Activated CD8-positive, alpha-beta memory T cell treated with anti-CD3 and anti-CD28 coated beads for 36 hours (primary cell): Measurements from ENCODE around the gene KMT2A. TPM values are rescaled to one million over a fixed set of nuclear protein-coding genes. Genes with fewer than 3 reads are reported as not detected.
"Not testable (repeated sequence)": the region's sequence is repeated elsewhere in the genome, so short reads cannot be mapped to it uniquely, and the experiment has no call there.

Source experiments
- CTCF ChIA-PET: fragments of 350-600 bp; sonication (Branson Sonifier 250); formaldehyde crosslinking; loops from one replicate; lab custom pipeline; 2021; ENCODE audit warnings: antibody characterized with exemption; lab: Charles Lee
- POLR2A ChIA-PET: fragments of 350-600 bp; sonication (Branson Sonifier 250); formaldehyde crosslinking; loops from one replicate; lab custom pipeline; 2021; ENCODE audit warnings: antibody characterized with exemption; lab: Charles Lee
- total RNA-seq, 2 experiments: library from RNA; stranded (reverse); gene quantifications; one replicate each; pipeline ENCODE4 v1.2.3, GENCODE V29; 2021

Gene KMT2A
- total RNA-seq = 10 to 100 TPM; 66.5 to 67.6 TPM

DNA sequence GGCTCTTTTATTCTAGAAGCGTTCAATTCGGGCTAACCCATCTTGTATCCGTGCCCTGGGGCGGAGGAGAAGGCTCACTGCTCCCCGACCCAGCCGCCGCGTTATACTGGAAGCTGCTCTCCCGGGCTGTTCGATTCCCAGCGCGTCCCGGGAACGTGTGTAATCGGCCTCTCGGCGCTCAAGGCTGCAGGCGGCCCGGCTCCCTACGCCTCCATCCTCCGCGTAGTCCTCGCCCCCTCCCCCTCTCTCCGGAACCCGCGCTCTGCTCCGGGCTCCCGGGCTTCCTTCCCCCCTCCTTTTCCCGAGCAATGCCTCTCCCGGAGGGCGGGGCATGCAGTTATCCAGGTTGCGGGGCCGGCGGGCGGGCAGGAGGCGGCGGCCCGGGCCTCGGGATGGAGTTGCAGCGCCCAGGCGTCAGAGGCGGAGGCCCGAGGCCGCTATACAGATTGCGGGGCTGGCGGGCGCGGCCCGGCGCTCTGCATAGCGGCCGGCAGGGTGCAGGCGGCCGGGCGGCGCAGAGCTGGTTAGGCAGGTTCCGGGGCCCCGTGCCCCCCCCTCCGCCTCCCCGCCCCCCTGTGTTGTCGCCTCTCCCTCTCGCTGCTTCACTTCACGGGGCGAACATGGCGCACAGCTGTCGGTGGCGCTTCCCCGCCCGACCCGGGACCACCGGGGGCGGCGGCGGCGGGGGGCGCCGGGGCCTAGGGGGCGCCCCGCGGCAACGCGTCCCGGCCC lies at the start of gene KMT2A:
KMT2A (plus strand) TSS at position 600 of the 732 bp plus-strand sequence; CDS start at position 621, 21 bp downstream.
- CTCF ChIA-PET = interaction anchor here (0.6 to 1.8 kb wide), 10 partner anchors 8 to 159 kb away, joined by 3 to 13 read pairs (median 3); partner anchors contain the start of gene UBE4A

DNA sequence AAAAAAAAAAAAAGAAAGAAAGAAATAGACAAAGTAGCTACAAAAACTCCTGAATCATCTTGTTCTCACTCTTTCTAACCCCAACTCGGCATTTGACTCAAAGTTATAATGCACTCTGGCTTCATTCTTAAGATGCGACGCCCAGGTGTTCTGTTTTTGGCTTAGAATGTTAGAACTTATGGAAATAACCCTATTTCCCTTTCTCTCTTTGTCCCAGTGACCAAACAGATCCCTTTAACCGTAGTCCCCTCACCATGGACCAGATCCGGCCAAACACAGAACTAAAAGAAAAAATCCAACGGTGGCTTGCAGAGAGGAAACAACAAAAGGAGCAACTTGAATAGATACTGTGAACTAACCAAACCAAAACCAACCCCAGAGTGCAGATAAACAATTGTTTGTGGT lies 40.2 kb upstream of the KMT2A start:
- CTCF ChIA-PET = no interaction called here

More for the DNA sequence above, at the start of gene KMT2A:
- POLR2A ChIA-PET = interaction anchor here (1.0 to 1.9 kb wide), 7 partner anchors 8 to 355 kb away, joined by 3 to 10 read pairs (median 6); partner anchors contain the start of genes ATP5MG, CD3D and DDX6

DNA sequence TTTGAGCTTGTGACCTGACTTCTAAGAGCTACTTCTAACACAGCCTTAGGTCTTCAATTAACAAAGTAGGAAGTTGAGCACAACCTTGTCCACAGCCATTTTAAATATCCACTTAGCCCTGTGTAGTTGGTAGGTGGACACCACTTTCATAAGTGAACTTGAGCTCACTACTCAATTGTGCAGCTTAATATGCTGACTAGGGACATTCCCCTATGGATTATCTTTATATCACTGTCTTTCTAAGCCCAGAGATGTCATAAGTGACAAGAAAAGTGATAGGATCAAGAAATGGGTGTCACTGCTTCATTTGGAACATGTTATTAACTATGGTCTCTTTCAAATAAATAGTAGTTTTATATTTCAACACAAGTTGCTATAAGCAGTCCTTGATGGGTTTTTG lies 38.8 kb upstream of the KMT2A start:
- ChIA-PET CTCF (interaction anchor here (1.6 to 1.8 kb wide), 2 partner anchors 17 to 45 kb away, joined by 3 to 5 read pairs; no protein-coding TSS in a partner anchor), POLR2A (interaction anchor here (0.6 kb wide), 1 partner anchor 133 kb away, joined by 3 read pairs; no protein-coding TSS in a partner anchor)

More for the DNA sequence above, 40.2 kb upstream of the KMT2A start:
- POLR2A ChIA-PET = interaction anchor here (0.6 to 1.1 kb wide), 3 partner anchors 9 to 618 kb away, joined by 3 to 4 read pairs (median 4); no protein-coding TSS in a partner anchor

DNA sequence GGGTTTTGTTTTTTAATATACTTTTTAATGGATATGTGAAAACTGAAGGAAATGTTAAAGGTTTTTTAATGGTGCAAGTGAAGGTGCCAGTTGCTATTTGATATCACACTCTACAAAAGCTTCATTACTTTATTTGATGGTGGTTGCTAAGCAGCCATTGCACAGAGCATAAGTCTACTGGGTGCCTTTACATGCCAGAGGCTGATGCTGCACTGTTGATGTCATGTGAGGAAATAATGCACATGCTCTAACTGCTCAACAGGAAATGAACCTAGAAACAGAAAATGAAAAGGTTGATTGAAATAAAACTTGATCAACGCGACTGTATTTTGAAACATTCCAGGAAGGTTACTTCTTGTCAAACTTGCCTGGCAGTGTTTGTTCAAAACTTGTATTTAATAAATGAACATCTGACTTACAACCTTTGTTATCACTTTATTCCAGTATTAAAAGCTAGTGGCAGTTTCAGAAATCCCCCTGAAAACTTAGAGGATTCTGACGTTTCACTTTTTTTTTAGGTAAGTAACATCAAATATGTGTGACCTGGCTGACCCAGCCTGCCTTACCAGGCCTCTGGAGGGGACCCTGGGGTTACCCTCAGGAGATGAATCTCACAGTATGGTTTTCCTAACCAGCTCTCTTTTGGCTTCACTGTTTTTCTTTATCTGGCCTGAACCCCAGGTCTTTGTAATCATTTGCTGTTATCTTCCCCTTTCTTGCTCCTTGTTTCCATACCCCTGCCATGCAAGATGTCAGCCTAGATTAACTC lies 37.3 kb upstream of the KMT2A start:
- CTCF ChIA-PET = interaction anchor here (0.8 to 1.8 kb wide), 5 partner anchors 13 to 76 kb away, joined by 3 to 5 read pairs (median 3); no protein-coding TSS in a partner anchor

GRCh38 chr11:118401151-118401879 lies 35.0 kb upstream of the KMT2A start, which contains the start of gene ATP5MG:
TSS of gene ATP5MG (plus strand) at chr11:118401606. CDS start at chr11:118401666, 60 bp downstream.
- ChIA-PET POLR2A (interaction anchor here (0.5 to 1.5 kb wide), 3 partner anchors 34 to 46 kb away, joined by 3 to 7 read pairs (median 3); no protein-coding TSS in a partner anchor), CTCF (interaction anchor here (0.6 to 1.6 kb wide), 6 partner anchors 11 to 107 kb away, joined by 3 to 6 read pairs (median 4); no protein-coding TSS in a partner anchor)

More for the DNA sequence above, 37.3 kb upstream of the KMT2A start:
- POLR2A ChIA-PET = interaction anchor here (0.5 to 1.1 kb wide), 3 partner anchors 19 to 200 kb away, joined by 4 to 5 read pairs (median 4); partner anchors contain the start of gene KMT2A

DNA sequence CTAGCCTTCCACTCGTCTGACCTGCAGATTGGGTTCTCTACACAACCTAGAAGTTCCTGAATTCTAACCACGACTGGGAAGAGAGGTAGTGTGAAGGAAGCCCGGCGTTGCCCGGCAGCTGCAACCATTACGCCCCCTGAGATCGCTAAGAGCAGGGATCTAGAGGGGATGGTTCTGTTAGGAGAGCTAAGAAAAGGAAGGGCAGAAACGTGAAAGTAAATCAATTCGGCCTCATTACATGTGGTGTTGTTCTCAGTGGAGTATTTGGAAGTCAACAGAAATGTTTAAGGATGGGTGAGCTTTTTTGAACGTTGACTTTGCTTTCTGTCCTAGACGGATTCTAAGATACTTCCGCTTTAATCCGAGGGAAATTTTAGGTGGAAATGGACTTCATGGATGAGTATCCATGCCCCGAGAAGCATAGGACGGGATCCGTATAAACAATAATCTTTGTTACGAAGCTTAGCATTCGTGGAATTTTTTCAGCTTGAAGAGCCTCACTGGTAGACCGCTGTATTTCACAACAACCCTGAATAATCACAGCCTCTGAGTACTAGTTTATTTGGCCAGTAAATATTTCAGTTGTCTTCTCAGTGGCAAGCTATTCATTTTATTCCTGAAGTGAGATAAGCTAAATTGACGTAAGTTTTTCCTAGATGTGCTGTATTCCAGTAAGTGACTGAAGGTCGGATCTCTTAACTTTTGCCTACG lies 34.3 kb upstream of the KMT2A start:
- POLR2A ChIA-PET = interaction anchor here (0.5 to 1.5 kb wide), 4 partner anchors 33 to 46 kb away, joined by 3 to 7 read pairs (median 3); partner anchors contain the start of gene UBE4A

DNA sequence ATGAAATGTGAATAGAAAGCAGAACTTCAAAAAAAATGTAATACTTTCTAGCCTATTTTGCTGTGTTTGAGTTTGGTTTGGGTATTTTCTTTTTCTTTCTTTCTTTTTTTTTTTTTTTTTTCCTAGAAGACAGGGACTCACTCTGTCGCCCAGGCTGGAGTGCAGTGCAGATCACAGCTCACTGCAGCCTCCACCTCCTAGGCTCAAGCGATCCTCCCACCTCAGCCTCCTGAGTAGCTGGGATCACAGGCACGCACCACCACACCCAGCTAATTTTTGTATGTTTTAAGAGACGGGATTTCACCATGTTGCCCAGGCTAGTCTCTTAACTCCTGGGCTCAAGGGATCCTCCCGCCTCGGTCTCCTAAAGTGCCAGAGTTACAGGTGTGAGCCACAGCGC lies 33.7 kb upstream of the KMT2A start:
- ChIA-PET POLR2A (interaction anchor here (0.7 to 1.5 kb wide), 2 partner anchors 33 to 43 kb away, joined by 3 to 7 read pairs; partner anchors contain the start of gene UBE4A), CTCF (interaction anchor here (0.8 to 1.3 kb wide), 5 partner anchors 10 to 192 kb away, joined by 3 to 6 read pairs (median 3); no protein-coding TSS in a partner anchor)

More for the DNA sequence above, 34.3 kb upstream of the KMT2A start:
- CTCF ChIA-PET = interaction anchor here (0.6 to 1.3 kb wide), 6 partner anchors 10 to 193 kb away, joined by 3 to 6 read pairs (median 3); no protein-coding TSS in a partner anchor

DNA sequence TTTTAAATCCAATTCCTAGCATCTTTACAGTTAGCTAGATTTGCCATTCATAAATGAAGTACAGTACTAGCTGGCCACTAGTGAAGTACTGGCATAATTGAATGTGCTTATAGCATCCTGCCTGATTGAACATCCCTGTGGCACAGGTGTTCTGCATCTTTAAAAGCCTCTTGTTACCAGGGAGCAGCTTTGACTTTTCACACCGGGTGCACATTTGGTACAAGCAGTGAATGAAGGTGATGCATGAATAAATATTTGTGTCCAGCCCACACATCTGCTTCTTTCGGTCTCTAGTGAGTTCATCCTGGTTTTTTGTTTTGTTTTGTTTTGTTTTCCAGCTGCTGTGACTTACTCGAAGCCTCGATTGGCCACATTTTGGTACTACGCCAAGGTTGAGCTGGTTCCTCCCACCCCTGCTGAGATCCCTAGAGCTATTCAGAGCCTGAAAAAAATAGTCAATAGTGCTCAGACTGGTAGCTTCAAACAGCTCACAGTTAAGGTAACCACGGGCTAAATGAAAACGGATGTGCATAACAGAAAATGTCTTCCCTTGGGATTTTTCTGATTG lies 29.6 kb upstream of the KMT2A start:
- CTCF ChIA-PET = no interaction called here
- POLR2A ChIA-PET = interaction anchor here (0.8 kb wide), 2 partner anchors 30 to 83 kb away, joined by 3 read pairs; partner anchors contain the start of gene KMT2A

DNA sequence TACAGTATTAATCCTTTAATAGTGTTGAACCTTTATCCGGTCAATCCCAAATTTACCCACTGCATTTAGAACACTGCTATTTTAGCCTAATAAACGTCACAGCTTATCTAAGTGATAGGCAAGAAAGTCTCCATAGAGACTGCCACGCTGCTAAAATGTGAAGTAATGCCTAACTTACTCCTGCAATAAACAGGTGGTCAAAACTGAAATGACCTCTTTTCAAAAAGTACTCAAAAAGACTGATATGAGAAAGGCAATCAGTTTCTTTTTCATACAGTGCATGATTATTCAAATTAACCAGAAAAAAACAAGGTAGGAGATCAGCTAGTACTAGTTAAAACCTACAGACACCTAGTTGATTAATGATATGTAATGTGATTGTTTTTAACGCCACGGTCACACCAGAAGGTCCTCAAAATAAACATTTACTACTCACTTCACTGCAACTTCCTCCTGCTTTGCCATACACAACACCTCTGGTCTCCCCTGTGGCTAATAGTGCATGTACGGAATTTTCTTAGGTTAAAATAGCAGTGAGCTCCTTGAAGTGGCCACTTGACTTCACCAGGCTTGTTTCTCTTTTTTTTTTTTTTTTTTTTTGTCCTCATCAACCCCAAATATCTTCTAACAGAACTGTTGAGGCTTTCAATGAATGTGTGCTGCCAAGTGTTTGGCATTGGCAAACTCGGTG lies 26.1 kb upstream of the KMT2A start:
- CTCF ChIA-PET = interaction anchor here (0.6 to 0.7 kb wide), 2 partner anchors 19 to 197 kb away, joined by 3 to 4 read pairs; partner anchors contain the start of gene PHLDB1

GRCh38 chr11:118411530-118411929 lies 24.8 kb upstream of the KMT2A start:
- POLR2A ChIA-PET = interaction anchor here (0.6 to 0.7 kb wide), 3 partner anchors 23 to 37 kb away, joined by 3 to 5 read pairs (median 4); no protein-coding TSS in a partner anchor
- CTCF ChIA-PET = no interaction called here

More for the DNA sequence above, 26.1 kb upstream of the KMT2A start:
- POLR2A ChIA-PET = interaction anchor here (0.6 kb wide), 2 partner anchors 16 to 38 kb away, joined by 5 to 10 read pairs; no protein-coding TSS in a partner anchor

- ChIA-PET CTCF (interaction anchor here (0.6 to 1.1 kb wide), 3 partner anchors 11 to 365 kb away, joined by 3 read pairs; no protein-coding TSS in a partner anchor), POLR2A (interaction anchor here (0.7 kb wide), 2 partner anchors 27 to 71 kb away, joined by 7 to 8 read pairs; no protein-coding TSS in a partner anchor)
These were observed 23.4 kb upstream of the KMT2A start for GRCh38 chr11:118412921-118413320.

DNA sequence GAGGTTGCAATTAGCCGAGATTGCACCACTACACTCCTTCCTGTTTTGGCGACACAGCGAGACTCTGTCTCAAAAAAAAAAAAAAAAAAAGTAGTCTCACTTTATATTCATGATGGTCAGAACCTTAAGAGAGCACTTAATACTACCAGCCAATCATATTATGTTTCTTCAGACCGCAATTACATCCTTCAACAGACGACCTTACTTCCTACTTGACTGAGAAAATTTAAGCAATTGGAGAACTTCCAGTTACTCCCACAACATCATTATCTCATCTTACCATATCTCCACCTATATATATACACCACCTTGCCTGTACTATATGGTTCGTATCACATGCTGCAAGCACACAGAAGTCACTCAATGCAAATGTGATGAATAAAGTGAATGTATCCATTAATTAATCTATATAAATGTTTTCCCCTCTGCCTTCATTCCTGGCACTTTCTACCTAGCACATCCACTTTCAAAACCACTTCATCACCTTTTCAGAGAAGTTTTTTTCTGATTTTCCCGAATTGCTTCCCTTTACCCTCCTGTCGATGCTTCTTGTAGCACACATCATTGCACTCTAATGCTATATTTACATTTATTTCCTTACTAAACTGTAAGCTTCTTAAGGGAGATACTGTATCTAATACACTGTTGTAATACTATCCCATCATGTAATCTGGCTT lies 21.1 kb upstream of the KMT2A start:
- CTCF ChIA-PET = interaction anchor here (1.1 kb wide), 1 partner anchor 10 kb away, joined by 3 read pairs; no protein-coding TSS in a partner anchor

DNA sequence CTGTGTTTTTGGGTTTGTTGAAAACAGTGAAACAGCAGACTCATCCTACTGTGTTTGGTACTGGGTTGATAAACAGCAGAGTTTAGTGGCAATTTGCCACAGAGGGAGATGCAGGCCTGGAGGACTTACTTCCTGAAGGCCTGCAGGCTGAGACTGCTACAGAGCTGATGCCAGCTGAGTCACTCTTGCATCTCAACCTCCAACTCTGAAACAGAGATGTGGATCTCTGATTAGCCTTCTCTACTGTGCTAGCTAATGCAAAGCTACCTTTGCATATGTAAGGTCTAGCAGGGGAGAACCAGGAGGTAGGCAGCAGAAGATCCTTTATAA lies 20.6 kb upstream of the KMT2A start:
- CTCF ChIA-PET = interaction anchor here (1.1 kb wide), 1 partner anchor 10 kb away, joined by 3 read pairs; no protein-coding TSS in a partner anchor
- POLR2A ChIA-PET = interaction anchor here (0.6 kb wide), 1 partner anchor 684 kb away, joined by 4 read pairs; no protein-coding TSS in a partner anchor

More for the DNA sequence above, 21.1 kb upstream of the KMT2A start:
- POLR2A ChIA-PET = interaction anchor here (0.6 kb wide), 1 partner anchor 684 kb away, joined by 4 read pairs; no protein-coding TSS in a partner anchor

GRCh38 chr11:118416900-118417299 lies 19.4 kb upstream of the KMT2A start:
- POLR2A ChIA-PET, CTCF ChIA-PET: not testable (repeated sequence)

- ChIA-PET CTCF (no interaction called here), POLR2A (no interaction called here)
These were observed 18.5 kb upstream of the KMT2A start for GRCh38 chr11:118417801-118418200.
